ENCODE results near the gene NUP153. TPM values are rescaled to one million over a fixed set of nuclear protein-coding genes. Genes with fewer than 3 reads are reported as not detected.
"Not testable (repeated sequence)": the region's sequence is repeated elsewhere in the genome, so short reads cannot be mapped to it uniquely, and the experiment has no call there.

Gene NUP153
- total RNA-seq, result 38.3 TPM

- peak; percentile 99 for DNase-seq
Observed at GRCh38 chr6:17706580-17707370, at the start of gene NUP153. Gene NUP153 (minus strand): TSS chr6:17706925. CDS start chr6:17706387, 538 bp downstream.

GRCh38 chr6:17754254-17754653 is 47.5 kb upstream of the NUP153 start:
- no peak for DNase-seq

GRCh38 chr6:17745324-17745723 is 38.6 kb upstream of the NUP153 start:
- DNase-seq, result not testable (repeated sequence)

- not testable (repeated sequence) for DNase-seq
Observed at GRCh38 chr6:17744757-17745308, 38.1 kb upstream of the NUP153 start.

DNA sequence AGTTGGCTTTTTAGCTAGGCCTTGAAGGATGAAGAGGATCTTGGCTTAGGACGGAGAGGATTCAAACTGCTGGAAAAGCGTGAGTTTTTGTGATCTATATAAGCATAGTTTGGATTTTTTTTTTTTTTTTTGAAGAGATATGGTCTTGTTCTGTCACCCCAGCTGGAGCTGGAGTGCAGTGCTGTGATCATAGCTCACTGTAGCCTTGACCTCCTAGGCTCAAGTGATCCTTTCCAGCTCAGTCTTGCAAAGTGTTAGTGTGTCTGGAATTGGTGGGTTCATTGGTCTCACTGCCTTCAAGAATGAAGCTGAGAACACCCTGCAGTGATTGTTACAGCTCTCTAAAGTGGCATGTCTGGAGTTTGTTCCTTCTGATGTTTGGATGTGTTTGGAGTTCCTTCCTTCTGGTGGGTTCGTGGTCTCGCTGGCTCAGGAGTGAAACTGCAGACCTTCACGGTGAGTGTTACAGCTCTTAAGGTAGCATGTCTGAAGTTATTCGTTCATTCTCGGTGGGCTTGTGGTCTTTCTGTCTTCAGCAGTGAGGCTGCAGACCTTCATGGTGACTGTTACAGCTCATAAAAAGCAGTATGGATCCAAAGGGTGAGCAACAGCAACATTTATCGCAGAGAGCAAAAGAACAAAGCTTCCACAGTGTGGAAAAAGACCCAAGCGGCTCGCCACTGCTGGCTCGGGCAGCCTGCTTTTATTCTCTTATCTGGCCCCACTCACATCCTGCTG is 37.5 kb upstream of the NUP153 start:
- no peak for DNase-seq

- peak; percentile 62 for DNase-seq
Observed at GRCh38 chr6:17741507-17741906, 34.8 kb upstream of the NUP153 start.

DNA sequence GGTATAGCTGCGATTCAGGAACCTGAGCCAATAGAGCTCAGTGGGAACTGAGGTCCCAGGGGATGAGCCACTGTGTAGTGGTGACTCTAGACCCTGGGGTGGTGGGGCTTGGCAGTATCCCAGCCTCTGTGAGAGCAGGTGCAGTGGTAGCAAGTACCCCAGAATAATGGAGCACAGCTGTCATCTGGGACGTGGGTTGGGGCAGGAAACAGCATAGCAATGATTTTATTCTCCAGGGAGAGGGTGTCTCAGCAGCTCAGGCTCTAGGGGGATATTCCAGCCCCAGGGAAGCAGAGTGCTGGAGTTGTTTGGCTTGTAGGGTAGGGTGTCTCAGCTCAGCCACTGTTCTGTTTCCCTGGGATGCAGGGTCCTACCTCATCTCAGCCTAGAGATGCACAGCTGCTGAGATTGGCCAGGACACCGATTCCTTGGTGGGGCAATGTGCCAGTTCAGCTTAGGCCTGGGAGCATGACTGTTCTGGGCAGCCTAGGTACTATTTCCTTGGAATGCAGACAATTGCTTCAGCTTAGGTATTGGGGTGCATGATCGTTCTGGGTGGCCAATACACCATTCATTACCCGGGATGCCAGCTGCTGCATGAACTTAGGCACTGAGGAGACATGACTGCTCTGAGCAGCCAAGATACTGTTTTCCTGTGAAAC is 34.0 kb upstream of the NUP153 start:
- peak; percentile 58 for DNase-seq

- DNase-seq, result no peak
Observed at GRCh38 chr6:17737704-17738252, 31.1 kb upstream of the NUP153 start.

- not testable (repeated sequence) for DNase-seq
Observed at GRCh38 chr6:17735311-17735710, 28.6 kb upstream of the NUP153 start.

DNA sequence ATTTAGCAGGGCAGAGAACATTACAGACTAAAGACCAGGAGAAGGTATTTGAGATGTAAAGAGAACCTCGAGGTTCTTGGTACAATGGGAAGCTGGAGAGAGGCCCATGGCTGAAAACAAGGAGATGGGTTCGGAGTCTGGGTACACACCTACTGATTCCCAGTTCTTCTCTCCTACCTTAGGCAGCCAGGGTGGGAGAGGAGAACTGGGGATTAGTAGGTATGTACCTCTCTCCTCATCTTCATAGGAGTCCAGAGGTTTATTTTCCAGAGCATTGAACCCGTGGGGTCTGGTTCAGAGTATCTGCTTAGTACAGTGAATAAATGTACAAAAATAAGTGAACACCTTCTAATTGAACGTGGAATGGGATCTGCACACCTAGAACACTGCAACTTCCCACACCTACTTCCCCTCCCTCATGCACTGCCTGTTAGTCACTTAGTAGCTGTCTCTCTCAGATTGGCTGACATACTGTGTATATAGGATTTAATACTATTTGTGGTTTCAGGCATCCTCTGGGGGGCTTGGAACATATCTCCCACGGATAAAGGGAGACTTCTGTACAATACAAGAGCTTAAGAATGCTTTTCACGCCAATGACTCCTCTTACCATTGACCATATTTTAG is 23.5 kb upstream of the NUP153 start:
- DNase-seq, result no peak

DNA sequence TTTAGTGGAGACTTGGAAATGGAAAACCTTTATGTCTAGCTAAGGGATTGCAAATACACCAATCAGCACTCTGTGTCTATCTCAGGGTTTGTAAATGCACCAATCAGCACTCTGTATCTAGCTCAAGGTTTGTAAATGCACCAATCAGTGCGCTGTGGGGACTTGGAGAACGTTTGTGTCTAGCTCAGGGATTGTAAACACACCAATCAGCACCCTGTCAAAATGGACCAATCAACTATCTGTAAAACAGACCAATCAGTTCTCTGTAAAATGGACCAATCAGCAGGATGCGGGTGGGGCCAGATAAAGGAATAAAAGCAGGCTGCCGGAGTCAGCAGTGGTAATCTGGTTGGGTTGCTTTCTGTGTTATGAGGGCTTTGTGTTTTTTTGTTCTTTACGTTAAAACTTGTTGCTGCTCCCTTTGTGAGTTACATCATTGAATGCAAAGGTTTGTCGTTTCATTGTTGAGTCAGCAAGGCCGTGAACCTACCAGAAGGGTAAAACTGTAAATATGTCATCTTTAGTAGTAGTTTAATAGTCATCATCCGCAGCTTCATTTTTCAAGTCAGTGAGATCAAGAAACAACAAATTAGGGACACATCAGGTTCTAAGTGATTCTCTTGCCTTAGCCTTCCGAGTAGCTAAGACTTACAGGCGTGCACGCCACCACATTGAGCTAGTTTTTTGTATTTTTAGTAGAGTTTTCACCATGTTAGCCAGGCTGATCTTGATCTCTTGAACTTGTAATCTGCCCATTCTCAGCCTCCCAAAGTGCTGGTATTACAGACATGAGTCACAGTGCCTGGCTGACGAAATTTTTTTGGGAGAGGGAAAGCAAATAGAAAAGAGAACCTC is 22.7 kb upstream of the NUP153 start:
- no peak for DNase-seq

GRCh38 chr6:17728551-17729222 is 22.0 kb upstream of the NUP153 start:
- no peak for DNase-seq

DNA sequence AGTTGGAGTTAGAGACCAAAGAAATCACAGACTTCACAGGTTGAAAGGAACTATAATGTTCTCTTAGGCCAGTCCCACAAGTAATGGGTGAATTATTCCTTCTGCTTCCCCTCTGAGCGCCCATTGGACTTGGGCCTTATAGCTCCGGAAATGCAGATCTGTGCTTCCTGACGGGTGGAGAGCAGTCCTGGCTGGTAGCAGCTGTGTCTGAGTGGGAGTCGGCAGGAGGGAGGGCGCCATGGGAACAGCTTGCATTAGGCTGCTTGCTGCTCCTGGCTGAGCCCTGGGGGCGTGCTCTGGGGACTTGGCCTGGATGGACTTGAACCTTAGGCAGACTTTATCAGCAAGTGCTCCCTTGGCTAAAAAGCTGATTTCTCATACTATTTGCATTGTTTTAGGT is 18.4 kb upstream of the NUP153 start:
- DNase-seq, result peak; percentile 64

- DNase-seq, result no peak
Observed at GRCh38 chr6:17724341-17724740, 17.6 kb upstream of the NUP153 start.

GRCh38 chr6:17721671-17722070 is 14.9 kb upstream of the NUP153 start:
- no peak for DNase-seq

- DNase-seq, result no peak
Observed at GRCh38 chr6:17719323-17720041, 12.8 kb upstream of the NUP153 start.

GRCh38 chr6:17716221-17716620 is 9.5 kb upstream of the NUP153 start:
- no peak for DNase-seq

- DNase-seq, result no peak
Observed at GRCh38 chr6:17714879-17715851, 8.4 kb upstream of the NUP153 start.
